HepG2 (cell line): ENCODE measurements around the gene RAB36. TPM values are rescaled to one million over a fixed set of nuclear protein-coding genes. Genes with fewer than 3 reads are reported as not detected.

Source experiments
- ATAC-seq: fragments of 200-7000 bp; cut with Tn5 transposase; 3 replicates; pipeline ENCODE4 v1.9.1; 2020; ENCODE audit warnings: mild to moderate bottlenecking, moderate library complexity
- BruUV-seq: library from RNA; stranded (reverse); fragments of 400-500 nt; replicated peaks from 2 replicates; lab custom pipeline; 2021; lab: Mats Ljungman, UMichigan
- CTCF ChIA-PET: fragments of 300-600 bp; formaldehyde crosslinking; extraction: SDS; loops from one replicate; lab custom pipeline; 2021; ENCODE audit warnings: low total read pairs, inconsistent platforms, low intra/inter-chr PET ratio; lab: Yijun Ruan, JAX
- POLR2A ChIA-PET: fragments of 350-600 bp; sonication (Branson Sonifier 250); formaldehyde crosslinking; loops from one replicate; lab custom pipeline; 2020; ENCODE audit warnings: antibody characterized with exemption, inconsistent platforms; lab: Yijun Ruan, JAX
- DNase-seq: peaks from one replicate; pipeline ENCODE4 v3.0.0-alpha.2; 2015; ENCODE audit warnings: low spot score
- FAIRE-seq: peaks from 3 replicates; lab custom pipeline; 2011; peaks lifted over from hg19 to GRCh38; lab: Jason Lieb, UNC
- H2AFZ ChIP-seq: one replicate; pipeline ENCODE4 v1.6.1; 2011; ENCODE audit warnings: low read length, inconsistent platforms
- H3K27ac ChIP-seq: fragments of 300-600 bp; 3 replicates; pipeline ENCODE4 v1.8.0; 2011; ENCODE audit warnings: mixed run types, mild to moderate bottlenecking, mixed read lengths, low read length, inconsistent platforms; ENCODE audit not compliant: insufficient read depth; ENCODE audit errors: extremely low read length
- H3K27me3 ChIP-seq, 2 experiments: fragments of 200-600 bp in 1 of 2; 2 replicates in 1 of 2; 3 replicates in 1 of 2; pipeline versions ENCODE4 v1.6.0 to v1.8.0; 2011; ENCODE audit warnings: low read length in 2 of 2, mild to moderate bottlenecking in 2 of 2, moderate library complexity in 2 of 2, inconsistent platforms in 1 of 2; ENCODE audit not compliant: insufficient read depth in 2 of 2, control insufficient read depth in 1 of 2
- H3K36me3 ChIP-seq, 2 experiments: fragments of 200-600 bp in 1 of 2; replicated peaks in 1 of 2; 2 replicates in 1 of 2; 3 replicates in 1 of 2; pipeline versions ENCODE4 v1.5.1 to v1.8.0; 2011; ENCODE audit warnings: low read length in 2 of 2, inconsistent platforms in 1 of 2; ENCODE audit not compliant: insufficient read depth in 2 of 2, control insufficient read depth in 1 of 2
- H3K4me1 ChIP-seq: 2 replicates; pipeline ENCODE4 v1.5.1; 2012; ENCODE audit warnings: low read length, inconsistent platforms; ENCODE audit not compliant: insufficient read depth
- H3K4me2 ChIP-seq: 2 replicates; pipeline ENCODE4 v1.6.0; 2011; ENCODE audit warnings: low read depth, low read length, inconsistent platforms
- H3K4me3 ChIP-seq, 3 experiments: fragments of 200-600 bp in 1 of 3; sonication (generic), shearing (Covaris generic) in 1 of 3; replicated peaks in 1 of 3; 2 replicates each; pipeline ENCODE4 v1.5.1; 2011 to 2016; ENCODE audit warnings: low read length in 3 of 3, inconsistent platforms in 2 of 3, low read depth in 2 of 3, mild to moderate bottlenecking in 2 of 3, control low read depth in 1 of 3, mixed read lengths in 1 of 3; ENCODE audit not compliant: insufficient read depth in 1 of 3
- H3K79me2 ChIP-seq: one replicate; pipeline ENCODE4 v1.6.1; 2011; ENCODE audit warnings: low read length, inconsistent platforms; ENCODE audit not compliant: insufficient read depth
- H3K9ac ChIP-seq: 2 replicates; pipeline ENCODE4 v1.6.0; 2011; ENCODE audit warnings: mild to moderate bottlenecking, low read depth, low read length, inconsistent platforms; ENCODE audit not compliant: insufficient read depth
- H3K9me3 ChIP-seq: 2 replicates; pipeline ENCODE4 v1.5.1; 2012; ENCODE audit warnings: mild to moderate bottlenecking, low read length
- H4K20me1 ChIP-seq: 2 replicates; pipeline ENCODE4 v1.6.0; 2011; ENCODE audit warnings: inconsistent platforms, mild to moderate bottlenecking, low read length, moderate library complexity; ENCODE audit not compliant: insufficient read depth
- FOSL2 ChIP-seq: sonication (generic); formaldehyde crosslinking; IDR thresholded peaks from 2 replicates; pipeline ENCODE4 v1.4.0; 2020; ENCODE audit warnings: missing genetic modification reagents
- FOXM1 ChIP-seq: sonication (generic); formaldehyde crosslinking; IDR thresholded peaks from 2 replicates; pipeline ENCODE4 v1.5.0; 2020; ENCODE audit warnings: missing genetic modification reagents
- HNF1A ChIP-seq, 2 experiments: sonication (generic) in 1 of 2; formaldehyde crosslinking in 1 of 2; IDR thresholded peaks; 2 replicates each; pipeline versions ENCODE4 v1.4.0 to v1.6.1; 2016 to 2020; ENCODE audit warnings: borderline replicate concordance in 1 of 2, low read depth in 1 of 2, mild to moderate bottlenecking in 1 of 2, missing genetic modification reagents in 1 of 2
- MED8 ChIP-seq: sonication (generic); formaldehyde crosslinking; IDR thresholded peaks from 2 replicates; pipeline ENCODE4 v1.8.1; 2023; ENCODE audit warnings: mild to moderate bottlenecking, missing genetic modification reagents; ENCODE audit not compliant: insufficient replicate concordance
- SRSF1 ChIP-seq: fragments of 200-400 bp; formaldehyde crosslinking; optimal IDR thresholded peaks from 2 replicates; pipeline ENCODE3; 2017; ENCODE audit warnings: mild to moderate bottlenecking, low read depth, low read length, moderate library complexity
- TIGD3 ChIP-seq: sonication (generic); formaldehyde crosslinking; IDR thresholded peaks from 2 replicates; pipeline ENCODE4 v1.5.1; 2020; ENCODE audit warnings: mild to moderate bottlenecking, missing genetic modification reagents, borderline replicate concordance
- ZNF430 ChIP-seq: sonication (generic); formaldehyde crosslinking; IDR thresholded peaks from 2 replicates; pipeline ENCODE4 v1.9.0; 2021; ENCODE audit warnings: mild to moderate bottlenecking, missing genetic modification reagents
- ZNF441 ChIP-seq: sonication (generic); formaldehyde crosslinking; IDR thresholded peaks from 2 replicates; pipeline ENCODE4 v1.7.0; 2021; ENCODE audit warnings: missing genetic modification reagents, borderline replicate concordance
- ZNF670 ChIP-seq: sonication (generic); formaldehyde crosslinking; IDR thresholded peaks from 2 replicates; pipeline ENCODE4 v1.8.0; 2022; ENCODE audit warnings: mild to moderate bottlenecking, missing genetic modification reagents, borderline replicate concordance
- ZNF773 ChIP-seq: sonication (generic); formaldehyde crosslinking; IDR thresholded peaks from 2 replicates; pipeline ENCODE4 v1.4.0; 2020; ENCODE audit warnings: missing genetic modification reagents, borderline replicate concordance
- WGBS: methylation state at CpG from one replicate; pipeline ENCODE4 v1.1.6; 2017; ENCODE audit warnings: low lambda C conversion rate; 5-methylcytosine and 5-hydroxymethylcytosine counted together
- in situ Hi-C: cut with HindIII; loops from 2 replicates; pipeline ENCODE4 v1.10.0; 2017; ENCODE audit warnings: low pct_unique_long_range_greater_than_20kb; ENCODE audit not compliant: extremely low pct_ligation_motif_present
- intact Hi-C: fragments of 100-400 bp; cut with micrococcal nuclease; formaldehyde crosslinking; loops from one replicate; pipeline ENCODE4 v1.10.0; 2022; ENCODE audit not compliant: unreplicated experiment
- polyA plus RNA-seq, 8 experiments: library from polyadenylated mRNA; depleted of rRNA in 3 of 8; stranded (reverse) in 7 of 8; unstranded in 1 of 8; fragments of >200 nt; fragmentation: Illumina TruSeq in 4 of 8; extraction: Trizol in 4 of 8; gene quantifications; 2 replicates each; pipeline versions ENCODE4 v1.2.1 to v1.2.3, GENCODE V29; 2011 to 2016; ENCODE audit warnings: low read depth in 4 of 8, missing spikeins in 1 of 8, mixed read lengths in 1 of 8; ENCODE audit not compliant: insufficient read depth in 1 of 8
- total RNA-seq, 5 experiments: library from RNA; depleted of rRNA; stranded (reverse); fragments of >200 nt; fragmentation: Illumina TruSeq; extraction: Trizol; gene quantifications; 2 replicates each; pipeline ENCODE4 v1.2.3, GENCODE V29; 2016; ENCODE audit warnings: low read depth in 1 of 5
- TF ChIP-seq, protein P1 (sequence below): sonication (generic); formaldehyde crosslinking; IDR thresholded peaks from 2 replicates; pipeline ENCODE4 v1.8.0; 2023; ENCODE audit warnings: mild to moderate bottlenecking, missing genetic modification reagents
- TF ChIP-seq, protein P2 (sequence below): IDR thresholded peaks from 2 replicates; pipeline ENCODE4 v1.6.1; 2012; ENCODE audit warnings: low read length, improper control_type of control experiment

The RAB36 gene
- total and polyA plus RNA-seq, 2 of the 13 experiments (the other 11 are each of a cell fraction or from before 2014, with no cell fraction given), result 0.24 to 0.86 TPM

DNA sequence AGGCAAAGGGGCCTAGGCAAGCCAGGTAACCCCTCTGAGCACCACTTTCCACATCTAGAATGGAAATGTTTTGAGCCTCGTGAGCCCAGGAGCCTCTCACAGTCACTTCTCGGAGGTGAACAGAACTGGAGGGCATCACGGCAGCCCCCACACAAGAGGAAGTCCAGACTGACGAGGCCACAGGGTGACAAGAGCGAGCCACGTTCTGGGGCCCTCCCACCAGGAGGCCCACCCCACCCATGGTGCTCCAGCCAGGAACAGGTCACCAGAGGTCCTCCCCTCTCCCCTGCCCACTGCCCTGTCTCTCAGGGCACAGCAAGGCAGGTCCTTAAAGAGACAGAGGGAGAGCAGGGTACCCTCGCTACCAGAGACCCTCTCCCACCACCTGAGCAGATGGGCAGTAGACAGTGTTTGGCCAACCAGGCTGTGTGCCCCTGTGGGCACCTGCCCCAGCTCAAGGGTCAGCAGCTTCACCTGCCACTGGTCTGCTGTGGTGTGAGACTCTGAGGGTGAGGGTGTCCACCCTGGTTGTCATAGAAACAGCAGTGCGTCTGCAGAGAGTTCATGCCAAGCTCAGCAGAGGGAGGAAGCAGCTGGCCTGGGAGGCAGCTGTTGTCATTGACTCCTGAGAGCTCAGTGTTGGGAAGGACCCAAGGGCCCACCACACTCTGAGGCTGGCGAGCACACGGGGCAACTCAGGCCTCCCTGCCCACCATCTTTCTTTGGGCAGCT, 34.9 kb upstream of the RAB36 start:
- Histone ChIP-seq H3K36me3 (peaks cover 2 to 11% of the 10 kb centered on the region in 2 experiments; a peak in 3 of 5 replicates), H3K27ac (no peak overlapping the region), H3K27me3 (no peaks in the 10 kb centered on the region), H3K9me3 (no peaks in the 10 kb centered on the region), H3K79me2 (no peaks in the 10 kb centered on the region), H3K4me3 (no peak overlapping the region), H3K4me1 (peaks cover 10% of the 10 kb centered on the region; the same call in 1 of the 2 replicates), H3K4me2 (no peak overlapping the region), H4K20me1 (no peaks in the 10 kb centered on the region), H3K9ac (no peak overlapping the region), H2AFZ (no peak overlapping the region)
- no TSS peak for BruUV-seq
- FAIRE-seq, result no peak
- in situ Hi-C loops (no loop called here), intact Hi-C loops (no loop called here)
- TF ChIP-seq FOSL2 (CRISPR knock-in tag), result no peak
- TF ChIP-seq, protein P1, sequence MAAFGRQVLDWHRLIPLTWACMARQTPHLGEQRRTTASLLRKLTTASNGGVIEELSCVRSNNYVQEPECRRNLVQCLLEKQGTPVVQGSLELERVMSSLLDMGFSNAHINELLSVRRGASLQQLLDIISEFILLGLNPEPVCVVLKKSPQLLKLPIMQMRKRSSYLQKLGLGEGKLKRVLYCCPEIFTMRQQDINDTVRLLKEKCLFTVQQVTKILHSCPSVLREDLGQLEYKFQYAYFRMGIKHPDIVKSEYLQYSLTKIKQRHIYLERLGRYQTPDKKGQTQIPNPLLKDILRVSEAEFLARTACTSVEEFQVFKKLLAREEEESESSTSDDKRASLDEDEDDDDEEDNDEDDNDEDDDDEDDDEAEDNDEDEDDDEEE (CRISPR knock-in tag), result no peak
- no peak for TF ChIP-seq HNF1A (IDR thresholded peaks at IDR 0.05; ENCODE audit: low read depth)
- no peak for TF ChIP-seq HNF1A (CRISPR knock-in tag; IDR thresholded peaks at IDR 0.05; ENCODE audit: borderline replicate concordance)
- TF ChIP-seq FOXM1 (CRISPR knock-in tag), result no peak
- TF ChIP-seq ZNF430 (CRISPR knock-in tag), result no peak
- no peak for TF ChIP-seq ZNF670
- TF ChIP-seq, protein P2, sequence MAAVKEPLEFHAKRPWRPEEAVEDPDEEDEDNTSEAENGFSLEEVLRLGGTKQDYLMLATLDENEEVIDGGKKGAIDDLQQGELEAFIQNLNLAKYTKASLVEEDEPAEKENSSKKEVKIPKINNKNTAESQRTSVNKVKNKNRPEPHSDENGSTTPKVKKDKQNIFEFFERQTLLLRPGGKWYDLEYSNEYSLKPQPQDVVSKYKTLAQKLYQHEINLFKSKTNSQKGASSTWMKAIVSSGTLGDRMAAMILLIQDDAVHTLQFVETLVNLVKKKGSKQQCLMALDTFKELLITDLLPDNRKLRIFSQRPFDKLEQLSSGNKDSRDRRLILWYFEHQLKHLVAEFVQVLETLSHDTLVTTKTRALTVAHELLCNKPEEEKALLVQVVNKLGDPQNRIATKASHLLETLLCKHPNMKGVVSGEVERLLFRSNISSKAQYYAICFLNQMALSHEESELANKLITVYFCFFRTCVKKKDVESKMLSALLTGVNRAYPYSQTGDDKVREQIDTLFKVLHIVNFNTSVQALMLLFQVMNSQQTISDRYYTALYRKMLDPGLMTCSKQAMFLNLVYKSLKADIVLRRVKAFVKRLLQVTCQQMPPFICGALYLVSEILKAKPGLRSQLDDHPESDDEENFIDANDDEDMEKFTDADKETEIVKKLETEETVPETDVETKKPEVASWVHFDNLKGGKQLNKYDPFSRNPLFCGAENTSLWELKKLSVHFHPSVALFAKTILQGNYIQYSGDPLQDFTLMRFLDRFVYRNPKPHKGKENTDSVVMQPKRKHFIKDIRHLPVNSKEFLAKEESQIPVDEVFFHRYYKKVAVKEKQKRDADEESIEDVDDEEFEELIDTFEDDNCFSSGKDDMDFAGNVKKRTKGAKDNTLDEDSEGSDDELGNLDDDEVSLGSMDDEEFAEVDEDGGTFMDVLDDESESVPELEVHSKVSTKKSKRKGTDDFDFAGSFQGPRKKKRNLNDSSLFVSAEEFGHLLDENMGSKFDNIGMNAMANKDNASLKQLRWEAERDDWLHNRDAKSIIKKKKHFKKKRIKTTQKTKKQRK, result no peak
- no peak for TF ChIP-seq SRSF1
- TF ChIP-seq ZNF773 (CRISPR knock-in tag), result no peak
- TF ChIP-seq TIGD3 (CRISPR knock-in tag), result no peak
- TF ChIP-seq ZNF441, result no peak
- TF ChIP-seq MED8 (CRISPR knock-in tag), result no peak
- no CpG with 5 or more reads among the region's 10 CpGs for WGBS
- ChIA-PET POLR2A (no interaction called here), CTCF (no interaction called here)
- no peak for DNase-seq
- ATAC-seq, result no peak
